H1 (cell line): Measurements from ENCODE around the gene RUFY3.
"Not testable (repeated sequence)": the region's sequence is repeated elsewhere in the genome, so short reads cannot be mapped to it uniquely, and the experiment has no call there.

Source experiments
- EP300 ChIP-seq, 2 experiments: IDR thresholded peaks; 1 replicate in 1 of 2; 2 replicates in 1 of 2; pipeline ENCODE4 v1.6.1; 2011 to 2012; ENCODE audit warnings: low read depth in 2 of 2, low read length in 2 of 2, mild to moderate bottlenecking in 2 of 2, borderline replicate concordance in 1 of 2, inconsistent platforms in 1 of 2, moderate library complexity in 1 of 2
- FOSL1 ChIP-seq: IDR thresholded peaks from 2 replicates; pipeline ENCODE4 v1.6.1; 2011; ENCODE audit warnings: mild to moderate bottlenecking, low read depth, low read length, moderate library complexity; ENCODE audit not compliant: insufficient read depth
- POLR2A ChIP-seq, 2 experiments: IDR thresholded peaks; 1 replicate in 1 of 2; 2 replicates in 1 of 2; pipeline ENCODE4 v1.6.1; 2011; ENCODE audit warnings: low read depth in 2 of 2, low read length in 2 of 2, mild to moderate bottlenecking in 2 of 2; ENCODE audit errors: control extremely low read depth in 1 of 2
- POU5F1 ChIP-seq: IDR thresholded peaks from 2 replicates; pipeline ENCODE4 v1.6.1; 2011; ENCODE audit warnings: low read depth, mild to moderate bottlenecking, low read length, moderate library complexity
- SAP30 ChIP-seq: fragments of 300-600 bp; sonication (generic); IDR thresholded peaks from 2 replicates; pipeline ENCODE4 v1.7.1; 2012; ENCODE audit warnings: low read length, moderate library complexity, mild to moderate bottlenecking, inconsistent platforms; ENCODE audit not compliant: insufficient read depth, insufficient replicate concordance
- TEAD4 ChIP-seq: IDR thresholded peaks from 2 replicates; pipeline ENCODE4 v1.6.1; 2012; ENCODE audit warnings: low read depth, low read length, inconsistent platforms, mixed read lengths
- TF ChIP-seq, protein P1 (sequence below), 3 experiments: IDR thresholded peaks; 1 replicate in 2 of 3; 2 replicates in 1 of 3; pipeline versions ENCODE4 v1.5.1 to v1.6.1; 2011; ENCODE audit warnings: low read length in 3 of 3, mild to moderate bottlenecking in 3 of 3, inconsistent platforms in 2 of 3, low read depth in 1 of 3, moderate library complexity in 1 of 3; ENCODE audit not compliant: insufficient read depth in 1 of 3; ENCODE audit errors: control extremely low read depth in 1 of 3

DNA sequence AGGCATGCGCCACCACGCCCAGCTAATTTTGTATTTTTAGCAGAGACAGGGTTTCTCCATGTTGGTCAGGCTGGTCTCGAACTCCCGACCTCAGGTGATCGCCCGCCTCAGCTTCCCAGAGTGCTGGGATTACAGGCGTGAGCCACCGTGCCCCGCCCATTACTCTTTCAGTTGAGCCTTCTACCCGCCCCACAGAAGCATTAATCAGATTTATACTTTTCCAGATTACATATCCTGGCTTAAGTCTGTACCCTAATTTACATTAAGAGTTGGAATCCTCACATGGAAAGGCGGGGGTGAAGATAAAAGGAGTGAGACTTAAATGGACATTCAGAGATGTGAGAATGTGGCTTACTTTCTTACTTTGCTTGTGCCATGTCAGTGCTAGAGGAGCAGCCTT is 4.8 kb downstream of the RUFY3 start:
- not testable (repeated sequence) for TF ChIP-seq EP300 (IDR thresholded peaks at IDR 0.05; ENCODE audit: borderline replicate concordance in 1 of 2, low read depth in 2 of 2, low read length in 2 of 2); POLR2A (IDR thresholded peaks at IDR 0.05; ENCODE audit: control extremely low read depth in 1 of 2, low read depth in 2 of 2, low read length in 2 of 2); POU5F1; FOSL1; TEAD4; SAP30
- TF ChIP-seq, protein P1, sequence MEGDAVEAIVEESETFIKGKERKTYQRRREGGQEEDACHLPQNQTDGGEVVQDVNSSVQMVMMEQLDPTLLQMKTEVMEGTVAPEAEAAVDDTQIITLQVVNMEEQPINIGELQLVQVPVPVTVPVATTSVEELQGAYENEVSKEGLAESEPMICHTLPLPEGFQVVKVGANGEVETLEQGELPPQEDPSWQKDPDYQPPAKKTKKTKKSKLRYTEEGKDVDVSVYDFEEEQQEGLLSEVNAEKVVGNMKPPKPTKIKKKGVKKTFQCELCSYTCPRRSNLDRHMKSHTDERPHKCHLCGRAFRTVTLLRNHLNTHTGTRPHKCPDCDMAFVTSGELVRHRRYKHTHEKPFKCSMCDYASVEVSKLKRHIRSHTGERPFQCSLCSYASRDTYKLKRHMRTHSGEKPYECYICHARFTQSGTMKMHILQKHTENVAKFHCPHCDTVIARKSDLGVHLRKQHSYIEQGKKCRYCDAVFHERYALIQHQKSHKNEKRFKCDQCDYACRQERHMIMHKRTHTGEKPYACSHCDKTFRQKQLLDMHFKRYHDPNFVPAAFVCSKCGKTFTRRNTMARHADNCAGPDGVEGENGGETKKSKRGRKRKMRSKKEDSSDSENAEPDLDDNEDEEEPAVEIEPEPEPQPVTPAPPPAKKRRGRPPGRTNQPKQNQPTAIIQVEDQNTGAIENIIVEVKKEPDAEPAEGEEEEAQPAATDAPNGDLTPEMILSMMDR (IDR thresholded peaks at IDR 0.05; ENCODE audit: control extremely low read depth in 1 of 3, insufficient read depth in 1 of 3, low read depth in 1 of 3, low read length in 3 of 3): not testable (repeated sequence)
